Endothelial cell (in vitro differentiated cells): ENCODE results near the gene RBPJL. TPM values are rescaled to one million over a fixed set of nuclear protein-coding genes. Genes with fewer than 3 reads are reported as not detected.

Source experiments
- DNase-seq: peaks from one replicate; pipeline ENCODE4 v3.0.0; 2021; ENCODE audit warnings: low spot score
- H3K27ac Mint-ChIP-seq: one replicate; pipeline ENCODE4 v1.8.0; 2021; ENCODE audit warnings: mixed read lengths, inconsistent platforms; ENCODE audit not compliant: unreplicated experiment
- H3K27me3 Mint-ChIP-seq: one replicate; pipeline ENCODE4 v1.8.0; 2021; ENCODE audit warnings: mild to moderate bottlenecking, moderate library complexity, mixed read lengths, inconsistent platforms; ENCODE audit not compliant: unreplicated experiment
- H3K36me3 Mint-ChIP-seq: one replicate; pipeline ENCODE4 v1.8.0; 2021; ENCODE audit warnings: mild to moderate bottlenecking, low read depth, mixed read lengths, inconsistent platforms; ENCODE audit not compliant: unreplicated experiment
- H3K4me1 Mint-ChIP-seq: one replicate; pipeline ENCODE4 v1.8.0; 2021; ENCODE audit warnings: mild to moderate bottlenecking, mixed read lengths, inconsistent platforms; ENCODE audit not compliant: unreplicated experiment
- H3K4me3 Mint-ChIP-seq: one replicate; pipeline ENCODE4 v1.8.0; 2021; ENCODE audit warnings: mild to moderate bottlenecking, mixed read lengths, inconsistent platforms; ENCODE audit not compliant: unreplicated experiment
- H3K9me3 Mint-ChIP-seq: one replicate; pipeline ENCODE4 v1.8.0; 2021; ENCODE audit warnings: mixed read lengths, inconsistent platforms; ENCODE audit not compliant: unreplicated experiment
- total RNA-seq: library from RNA; stranded (reverse); fragmentation: NEBNext Ultra II Directional; extraction: Animal tissue kit (Norgen Biotek cat#: 25700); gene quantifications from one replicate; pipeline ENCODE4 v1.2.1, GENCODE V29; 2021; ENCODE audit not compliant: unreplicated experiment
- TF ChIP-seq, protein P1 (sequence below): fragments of 200-600 bp; sonication (generic); IDR thresholded peaks from one replicate; pipeline ENCODE4 v1.5.0; 2021; ENCODE audit warnings: antibody characterized with exemption; ENCODE audit not compliant: unreplicated experiment

RBPJL gene
- total RNA-seq, 1 donor from 2014 or later = not detected

- H3K9me3 Mint-ChIP-seq = no peaks in the 10 kb centered on the region
- H3K4me1 Mint-ChIP-seq = peaks cover 9% of the 10 kb centered on the region
- no peak for DNase-seq
- no peaks in the 10 kb centered on the region for H3K36me3 Mint-ChIP-seq
- TF ChIP-seq, protein P1, sequence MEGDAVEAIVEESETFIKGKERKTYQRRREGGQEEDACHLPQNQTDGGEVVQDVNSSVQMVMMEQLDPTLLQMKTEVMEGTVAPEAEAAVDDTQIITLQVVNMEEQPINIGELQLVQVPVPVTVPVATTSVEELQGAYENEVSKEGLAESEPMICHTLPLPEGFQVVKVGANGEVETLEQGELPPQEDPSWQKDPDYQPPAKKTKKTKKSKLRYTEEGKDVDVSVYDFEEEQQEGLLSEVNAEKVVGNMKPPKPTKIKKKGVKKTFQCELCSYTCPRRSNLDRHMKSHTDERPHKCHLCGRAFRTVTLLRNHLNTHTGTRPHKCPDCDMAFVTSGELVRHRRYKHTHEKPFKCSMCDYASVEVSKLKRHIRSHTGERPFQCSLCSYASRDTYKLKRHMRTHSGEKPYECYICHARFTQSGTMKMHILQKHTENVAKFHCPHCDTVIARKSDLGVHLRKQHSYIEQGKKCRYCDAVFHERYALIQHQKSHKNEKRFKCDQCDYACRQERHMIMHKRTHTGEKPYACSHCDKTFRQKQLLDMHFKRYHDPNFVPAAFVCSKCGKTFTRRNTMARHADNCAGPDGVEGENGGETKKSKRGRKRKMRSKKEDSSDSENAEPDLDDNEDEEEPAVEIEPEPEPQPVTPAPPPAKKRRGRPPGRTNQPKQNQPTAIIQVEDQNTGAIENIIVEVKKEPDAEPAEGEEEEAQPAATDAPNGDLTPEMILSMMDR = no peak
- H3K27me3 Mint-ChIP-seq = peaks cover 8% of the 10 kb centered on the region
- H3K4me3 Mint-ChIP-seq = no peak overlapping the region
- H3K27ac Mint-ChIP-seq = no peak overlapping the region
Observed at GRCh38 chr20:45358282-45359068, 51.8 kb downstream of the RBPJL start.

GRCh38 chr20:45359069-45359405 lies 52.4 kb downstream of the RBPJL start:
- no peaks in the 10 kb centered on the region for H3K36me3 Mint-ChIP-seq
- H3K27ac Mint-ChIP-seq = no peak overlapping the region
- no peak for DNase-seq
- peaks cover 8% of the 10 kb centered on the region for H3K27me3 Mint-ChIP-seq
- TF ChIP-seq, protein P1 = no peak
- H3K9me3 Mint-ChIP-seq = no peaks in the 10 kb centered on the region
- no peak overlapping the region for H3K4me3 Mint-ChIP-seq
- H3K4me1 Mint-ChIP-seq = peaks cover 14% of the 10 kb centered on the region

- Mint-ChIP-seq H3K4me3 (no peak overlapping the region), H3K4me1 (peaks cover 15% of the 10 kb centered on the region), H3K27ac (no peak overlapping the region), H3K9me3 (no peaks in the 10 kb centered on the region), H3K36me3 (no peaks in the 10 kb centered on the region), H3K27me3 (peaks cover 8% of the 10 kb centered on the region)
- TF ChIP-seq, protein P1 = no peak
- no peak for DNase-seq
Observed at GRCh38 chr20:45359406-45360148, 52.9 kb downstream of the RBPJL start.

GRCh38 chr20:45361793-45362192 lies 55.2 kb downstream of the RBPJL start:
- Mint-ChIP-seq H3K9me3 (no peaks in the 10 kb centered on the region), H3K27ac (no peak overlapping the region), H3K36me3 (peaks cover 5% of the 10 kb centered on the region), H3K4me3 (no peak overlapping the region), H3K27me3 (peaks cover 8% of the 10 kb centered on the region), H3K4me1 (peaks cover 15% of the 10 kb centered on the region)
- TF ChIP-seq, protein P1 = no peak
- no peak for DNase-seq
